Psoas muscle (tissue), 8 donors: ENCODE measurements around the gene LYPD8. TPM values are rescaled to one million over a fixed set of nuclear protein-coding genes. Genes with fewer than 3 reads are reported as not detected.

ENCODE experiments used
- ATAC-seq, 4 donors: fragments of 200-7000 bp; cut with Tn5 transposase; one replicate each; pipeline ENCODE4 v1.9.1; 2020; ENCODE audit warnings: moderate library complexity in 3 of 4, mild to moderate bottlenecking in 2 of 4
- DNase-seq, 2 donors: peaks; one replicate each; pipeline ENCODE4 v3.0.0-alpha.2; 2020
- H3K27ac ChIP-seq: fragments of 200-600 bp; one replicate; pipeline ENCODE4 v1.8.0; 2022
- H3K27me3 ChIP-seq, 3 donors: fragments of 200-600 bp in 1 of 3; one replicate each; pipeline versions ENCODE4 v1.6.1 to v1.8.0; 2013 to 2022; ENCODE audit warnings: low read length in 2 of 3, mild to moderate bottlenecking in 2 of 3, moderate library complexity in 1 of 3; ENCODE audit not compliant: insufficient read depth in 3 of 3
- H3K36me3 ChIP-seq, 2 donors: fragments of 200-600 bp in 1 of 2; one replicate each; pipeline versions ENCODE4 v1.6.1 to v1.8.0; 2013 to 2022; ENCODE audit warnings: low read depth in 1 of 2, mild to moderate bottlenecking in 1 of 2, moderate library complexity in 1 of 2; ENCODE audit not compliant: insufficient read depth in 1 of 2
- H3K4me1 ChIP-seq: fragments of 200-600 bp; one replicate; pipeline ENCODE4 v1.8.0; 2022
- H3K4me3 ChIP-seq: fragments of 200-600 bp; one replicate; pipeline ENCODE4 v1.8.0; 2022; ENCODE audit warnings: mild to moderate bottlenecking
- H3K9me3 ChIP-seq: fragments of 200-600 bp; one replicate; pipeline ENCODE4 v1.8.0; 2022
- CTCF ChIP-seq: fragments of 200-600 bp; IDR thresholded peaks from one replicate; pipeline ENCODE4 v1.8.0; 2022; ENCODE audit warnings: antibody characterized with exemption
- WGBS, 3 donors: extraction: QIAGEN DNeasy Blood & Tissue Kit; methylation state at CpG; one replicate each; pipeline versions ENCODE4 v1.1.6 to v1.1.7; 2013; 5-methylcytosine and 5-hydroxymethylcytosine counted together
- intact Hi-C, 2 donors: fragments of 100-400 bp; cut with DNase I; formaldehyde crosslinking; loops; one replicate each; pipeline versions ENCODE4 v1.11.0 to v1.14.2; 2022
- polyA plus RNA-seq, 3 donors: library from polyadenylated mRNA; stranded (reverse); fragments of 200-250 nt; gene quantifications; one replicate each; pipeline ENCODE4 v1.2.3, GENCODE V29; 2013
- total RNA-seq, 4 donors: library from RNA; stranded (reverse); fragmentation: NEBNext Ultra II Directional in 2 of 4; extraction: Animal tissue kit (Norgen Biotek cat#: 25700) in 2 of 4; gene quantifications; one replicate each; pipeline versions ENCODE4 v1.2.1 to v1.2.4, GENCODE V29; 2021 to 2023
- donor health status: healthy with polysubstance abuse.
- donor health status: DM: no; HTN: no; CAD: no; lungs with moderate emphysema.
- donor health status: Bipolar disorder and iron deficiency.
- donor health status: healthy.
- donor health status: DM: yes; HTN: yes; CAD: no.
- donor health status: DM: no; HTN: no; CAD: no.
- donor health status: DM: no; HTN: no; CAD: no.
- donor health status: DM: yes; HTN: yes; CAD: no.

LYPD8 gene
- total and polyA plus RNA-seq, 7 donors: not detected

- Histone ChIP-seq H3K27ac (no peak overlapping the region), H3K9me3 (no peaks in the 10 kb centered on the region), H3K27me3 (no peaks in the 10 kb centered on the region), H3K36me3 (no peaks in the 10 kb centered on the region), H3K4me3 (no peak overlapping the region), H3K4me1 (no peaks in the 10 kb centered on the region)
- intact Hi-C loops: no loop called here
- DNase-seq: no peak
- ATAC-seq: no peak
- no peak for TF ChIP-seq CTCF
- WGBS, 3 donors: 81 to 84% (median 84%) methylated on average over 4 of the region's 4 CpGs
Measured at GRCh38 chr1:248751635-248752034, 3.9 kb downstream of the LYPD8 start.

- no peaks in the 10 kb centered on the region for H3K4me1 ChIP-seq
- intact Hi-C loops: no loop called here
- H3K4me3 ChIP-seq: no peak overlapping the region
- H3K36me3 ChIP-seq: no peaks in the 10 kb centered on the region
- ATAC-seq: no peak
- DNase-seq: no peak
- no peaks in the 10 kb centered on the region for H3K9me3 ChIP-seq
- no peaks in the 10 kb centered on the region for H3K27me3 ChIP-seq
- TF ChIP-seq CTCF: no peak
- H3K27ac ChIP-seq: no peak overlapping the region
- 57 to 61% (median 58%) methylated on average over 5 of the region's 5 CpGs for WGBS, 3 donors
Measured at GRCh38 chr1:248751142-248751541, 4.4 kb downstream of the LYPD8 start.

- no peak for DNase-seq
- no peak for ATAC-seq
- no peaks in the 10 kb centered on the region for H3K36me3 ChIP-seq
- WGBS, 3 donors: 59 to 73% (median 68%) methylated on average over 2 of the region's 2 CpGs
- intact Hi-C loops: no loop called here
- H3K4me1 ChIP-seq: no peaks in the 10 kb centered on the region
- TF ChIP-seq CTCF: no peak
- no peaks in the 10 kb centered on the region for H3K27me3 ChIP-seq
- H3K9me3 ChIP-seq: no peaks in the 10 kb centered on the region
- H3K4me3 ChIP-seq: no peak overlapping the region
- no peak overlapping the region for H3K27ac ChIP-seq
Measured at GRCh38 chr1:248750496-248750895, 5.1 kb downstream of the LYPD8 start.

GRCh38 chr1:248748211-248748610 lies 7.3 kb downstream of the LYPD8 start:
- no peak for TF ChIP-seq CTCF
- 88 to 92% (median 91%) methylated on average over 7 to 9 of the region's 10 CpGs for WGBS, 3 donors
- intact Hi-C loops: no loop called here
- Histone ChIP-seq H3K4me3 (no peak overlapping the region), H3K36me3 (no peaks in the 10 kb centered on the region), H3K9me3 (no peaks in the 10 kb centered on the region), H3K4me1 (no peaks in the 10 kb centered on the region), H3K27ac (no peak overlapping the region), H3K27me3 (peaks cover 0 to 4% (median 0%) of the 10 kb centered on the region in 3 donors)
- ATAC-seq (no peak), DNase-seq (no peak)

- H3K9me3 ChIP-seq: no peaks in the 10 kb centered on the region
- WGBS, 3 donors: 91 to 93% (median 93%) methylated on average over 7 of the region's 7 CpGs
- intact Hi-C loops: no loop called here
- ATAC-seq (no peak), DNase-seq (no peak)
- no peak overlapping the region for H3K4me3 ChIP-seq
- H3K4me1 ChIP-seq: no peaks in the 10 kb centered on the region
- H3K27me3 ChIP-seq: peaks cover 0 to 4% (median 0%) of the 10 kb centered on the region in 3 donors
- no peaks in the 10 kb centered on the region for H3K36me3 ChIP-seq
- no peak overlapping the region for H3K27ac ChIP-seq
- no peak for TF ChIP-seq CTCF
Measured at GRCh38 chr1:248740876-248741275, 14.7 kb downstream of the LYPD8 start.
